Colonic mucosa (tissue), 4 donors: ENCODE data around the gene SLC9A3. TPM values are rescaled to one million over a fixed set of nuclear protein-coding genes. Genes with fewer than 3 reads are reported as not detected.

Experiments
- DNase-seq: peaks from one replicate; pipeline ENCODE4 v3.0.0-alpha.2; 2020
- H3K27ac ChIP-seq: fragments of 200-600 bp; one replicate; pipeline ENCODE4 v1.8.0; 2021
- H3K27me3 ChIP-seq: fragments of 200-600 bp; one replicate; pipeline ENCODE4 v1.8.0; 2021
- H3K36me3 ChIP-seq: fragments of 200-600 bp; one replicate; pipeline ENCODE4 v1.8.0; 2021
- H3K4me1 ChIP-seq: fragments of 200-600 bp; one replicate; pipeline ENCODE4 v1.8.0; 2021; ENCODE audit warnings: mild to moderate bottlenecking
- H3K4me3 ChIP-seq: fragments of 200-600 bp; one replicate; pipeline ENCODE4 v1.8.0; 2021
- H3K9ac ChIP-seq, 2 donors: one replicate each; pipeline ENCODE4 v1.7.0; 2013; ENCODE audit warnings: control low read depth in 2 of 2, low read depth in 2 of 2, low read length in 2 of 2
- H3K9me3 ChIP-seq: fragments of 200-600 bp; one replicate; pipeline ENCODE4 v1.8.0; 2021
- CTCF ChIP-seq: fragments of 200-600 bp; IDR thresholded peaks from one replicate; pipeline ENCODE4 v1.8.0; 2022; ENCODE audit warnings: antibody characterized with exemption, mild to moderate bottlenecking
- intact Hi-C: fragments of 100-400 bp; cut with DNase I; formaldehyde crosslinking; loops from one replicate; pipeline ENCODE4 v1.14.1; 2022
- total RNA-seq, 2 donors: library from RNA; stranded (reverse); fragmentation: NEBNext Ultra II Directional in 1 of 2; extraction: Animal tissue kit (Norgen Biotek cat#: 25700) in 1 of 2; gene quantifications; one replicate each; pipeline ENCODE4 v1.2.1, GENCODE V29; 2021
- donor health status: healthy.
- donor health status: DM: no; HTN: no; CAD: no.
- donor health status: DM: no; HTN: no; CAD: no.

SLC9A3 gene
- total RNA-seq, 2 donors from 2014 or later: 70.0 to 78.8 TPM

GRCh38 chr5:473551-474192 is 50.6 kb downstream of the SLC9A3 start:
- peaks cover 14% of the 10 kb centered on the region for H3K4me1 ChIP-seq
- no peaks in the 10 kb centered on the region for H3K36me3 ChIP-seq
- peaks cover 36% of the 10 kb centered on the region for H3K27me3 ChIP-seq
- TF ChIP-seq CTCF: no peak
- no peaks in the 10 kb centered on the region for H3K9me3 ChIP-seq
- peak; percentile 32 for DNase-seq
- peak overlapping the region; percentile 50 for H3K27ac ChIP-seq
- peak overlapping the region; percentile 66 to 81 for H3K9ac ChIP-seq
- intact Hi-C loops: loop anchor here (10.0 kb wide), 1 partner anchor 141 kb away; the partner anchor contains the start of gene CEP72
- H3K4me3 ChIP-seq: peak overlapping the region; percentile 62

- peaks cover 33% of the 10 kb centered on the region for H3K27me3 ChIP-seq
- H3K27ac ChIP-seq: peak overlapping the region; percentile 50
- no peaks in the 10 kb centered on the region for H3K36me3 ChIP-seq
- peaks cover 14% of the 10 kb centered on the region for H3K4me1 ChIP-seq
- H3K9me3 ChIP-seq: no peaks in the 10 kb centered on the region
- TF ChIP-seq CTCF: no peak
- H3K9ac ChIP-seq: peak overlapping the region; percentile 66 to 81
- peak overlapping the region; percentile 62 for H3K4me3 ChIP-seq
- DNase-seq: peak; percentile 85
- intact Hi-C loops: loop anchor here (10.0 kb wide), 1 partner anchor 142 kb away; the partner anchor contains the start of gene CEP72
Measured at GRCh38 chr5:472656-473550, 51.3 kb downstream of the SLC9A3 start.

- intact Hi-C loops: loop anchor here (10.0 kb wide), 1 partner anchor 143 kb away; the partner anchor contains the start of gene CEP72
- DNase-seq: peak; percentile 41
- Histone ChIP-seq H3K4me1 (peaks cover 14% of the 10 kb centered on the region), H3K36me3 (no peaks in the 10 kb centered on the region), H3K9me3 (no peaks in the 10 kb centered on the region), H3K27me3 (peaks cover 25% of the 10 kb centered on the region), H3K4me3 (peak overlapping the region; percentile 48), H3K9ac (peak overlapping the region; percentile 62 to 80), H3K27ac (peak overlapping the region; percentile 28)
- TF ChIP-seq CTCF: no peak
Measured at GRCh38 chr5:472076-472655, 52.1 kb downstream of the SLC9A3 start.

DNA sequence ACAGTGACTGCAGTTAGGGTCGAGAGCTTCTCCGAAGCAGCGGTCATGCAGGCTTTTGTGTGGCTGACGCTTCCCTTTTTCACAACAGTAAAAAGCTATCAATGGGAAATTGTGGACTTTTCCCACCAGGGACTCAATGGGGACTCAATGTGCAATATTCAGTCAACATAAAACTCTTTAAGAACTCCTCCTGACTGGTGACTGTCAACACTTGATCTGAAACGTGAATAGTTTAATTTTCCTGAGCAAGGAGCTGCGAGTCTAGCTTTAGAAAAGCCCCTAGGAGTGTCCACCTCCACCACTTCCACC is 52.5 kb downstream of the SLC9A3 start:
- intact Hi-C loops: loop anchor here (10.0 kb wide), 1 partner anchor 143 kb away; the partner anchor contains the start of gene CEP72
- no peak for DNase-seq

More for the DNA sequence above, 52.5 kb downstream of the SLC9A3 start:
- Histone ChIP-seq H3K4me3 (peak overlapping the region; percentile 48), H3K4me1 (peaks cover 14% of the 10 kb centered on the region), H3K27me3 (peaks cover 21% of the 10 kb centered on the region), H3K9ac (peak overlapping the region in 1 of 2 donors; percentile 62), H3K27ac (no peak overlapping the region), H3K36me3 (no peaks in the 10 kb centered on the region), H3K9me3 (no peaks in the 10 kb centered on the region)
- TF ChIP-seq CTCF: no peak
